Measurements from ENCODE around the gene RPL41. TPM values are rescaled to one million over a fixed set of nuclear protein-coding genes. Genes with fewer than 3 reads are reported as not detected.

Gene RPL41
- polyA plus RNA-seq, 1 experiment: 7,461 TPM

- CTCF ChIA-PET: interaction anchor here (1.3 to 1.8 kb wide), 3 partner anchors 13 to 46 kb away, joined by 3 to 9 read pairs (median 5); partner anchors contain the start of gene SMARCC2
Observed at GRCh38 chr12:56143870-56144269, 27.4 kb downstream of the RPL41 start.

DNA sequence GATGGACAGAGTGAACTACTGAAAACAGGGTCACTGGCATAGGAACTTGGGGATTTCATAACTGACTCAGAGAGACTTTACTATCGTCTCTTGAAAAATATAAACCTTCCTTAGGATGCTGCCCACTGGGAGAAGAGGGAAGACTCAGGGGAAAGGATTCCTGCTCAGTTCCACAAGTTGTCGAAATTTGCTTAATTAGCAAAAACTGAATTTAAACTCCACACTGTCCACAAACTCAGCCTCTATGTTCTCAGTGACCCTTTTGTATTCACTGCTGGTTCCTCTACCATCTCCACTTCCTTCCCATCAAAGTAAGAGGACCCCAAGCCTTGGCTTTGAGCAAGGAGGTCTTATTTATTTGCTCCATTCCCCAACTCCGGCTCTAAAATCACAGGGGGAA lies 28.8 kb downstream of the RPL41 start:
- Histone ChIP-seq H3K4me3 (ENCODE audit: low read depth, low read length) (no peak overlapping the region), H3K9me3 (ENCODE audit: control insufficient read depth, insufficient read depth, low read length) (no peaks in the 10 kb centered on the region), H3K27me3 (ENCODE audit: control insufficient read depth, insufficient read depth, low read length) (no peaks in the 10 kb centered on the region), H3K27ac (ENCODE audit: low read depth, low read length) (no peak overlapping the region)
- ChIA-PET POLR2A (no interaction called here), CTCF (interaction anchor here (1.5 to 1.8 kb wide), 2 partner anchors 11 to 44 kb away, joined by 5 to 9 read pairs; partner anchors contain the start of gene SMARCC2)
- TF ChIP-seq, protein P1, sequence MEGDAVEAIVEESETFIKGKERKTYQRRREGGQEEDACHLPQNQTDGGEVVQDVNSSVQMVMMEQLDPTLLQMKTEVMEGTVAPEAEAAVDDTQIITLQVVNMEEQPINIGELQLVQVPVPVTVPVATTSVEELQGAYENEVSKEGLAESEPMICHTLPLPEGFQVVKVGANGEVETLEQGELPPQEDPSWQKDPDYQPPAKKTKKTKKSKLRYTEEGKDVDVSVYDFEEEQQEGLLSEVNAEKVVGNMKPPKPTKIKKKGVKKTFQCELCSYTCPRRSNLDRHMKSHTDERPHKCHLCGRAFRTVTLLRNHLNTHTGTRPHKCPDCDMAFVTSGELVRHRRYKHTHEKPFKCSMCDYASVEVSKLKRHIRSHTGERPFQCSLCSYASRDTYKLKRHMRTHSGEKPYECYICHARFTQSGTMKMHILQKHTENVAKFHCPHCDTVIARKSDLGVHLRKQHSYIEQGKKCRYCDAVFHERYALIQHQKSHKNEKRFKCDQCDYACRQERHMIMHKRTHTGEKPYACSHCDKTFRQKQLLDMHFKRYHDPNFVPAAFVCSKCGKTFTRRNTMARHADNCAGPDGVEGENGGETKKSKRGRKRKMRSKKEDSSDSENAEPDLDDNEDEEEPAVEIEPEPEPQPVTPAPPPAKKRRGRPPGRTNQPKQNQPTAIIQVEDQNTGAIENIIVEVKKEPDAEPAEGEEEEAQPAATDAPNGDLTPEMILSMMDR (IDR thresholded peaks at IDR 0.05; ENCODE audit: low read depth, low read length): no peak
- no peak for DNase-seq (ENCODE audit: low read depth, low spot score)

More at GRCh38 chr12:56143870-56144269, 27.4 kb downstream of the RPL41 start:
- no peak overlapping the region for H3K27ac ChIP-seq (ENCODE audit: low read depth, low read length)
- no peaks in the 10 kb centered on the region for H3K27me3 ChIP-seq (ENCODE audit: control insufficient read depth, insufficient read depth, low read length)
- TF ChIP-seq, protein P1 (IDR thresholded peaks at IDR 0.05; ENCODE audit: low read depth, low read length): no peak
- no peak overlapping the region for H3K4me3 ChIP-seq (ENCODE audit: low read depth, low read length)
- H3K9me3 ChIP-seq (ENCODE audit: control insufficient read depth, insufficient read depth, low read length): no peaks in the 10 kb centered on the region
- no peak for DNase-seq (ENCODE audit: low read depth, low spot score)
- POLR2A ChIA-PET: no interaction called here

DNA sequence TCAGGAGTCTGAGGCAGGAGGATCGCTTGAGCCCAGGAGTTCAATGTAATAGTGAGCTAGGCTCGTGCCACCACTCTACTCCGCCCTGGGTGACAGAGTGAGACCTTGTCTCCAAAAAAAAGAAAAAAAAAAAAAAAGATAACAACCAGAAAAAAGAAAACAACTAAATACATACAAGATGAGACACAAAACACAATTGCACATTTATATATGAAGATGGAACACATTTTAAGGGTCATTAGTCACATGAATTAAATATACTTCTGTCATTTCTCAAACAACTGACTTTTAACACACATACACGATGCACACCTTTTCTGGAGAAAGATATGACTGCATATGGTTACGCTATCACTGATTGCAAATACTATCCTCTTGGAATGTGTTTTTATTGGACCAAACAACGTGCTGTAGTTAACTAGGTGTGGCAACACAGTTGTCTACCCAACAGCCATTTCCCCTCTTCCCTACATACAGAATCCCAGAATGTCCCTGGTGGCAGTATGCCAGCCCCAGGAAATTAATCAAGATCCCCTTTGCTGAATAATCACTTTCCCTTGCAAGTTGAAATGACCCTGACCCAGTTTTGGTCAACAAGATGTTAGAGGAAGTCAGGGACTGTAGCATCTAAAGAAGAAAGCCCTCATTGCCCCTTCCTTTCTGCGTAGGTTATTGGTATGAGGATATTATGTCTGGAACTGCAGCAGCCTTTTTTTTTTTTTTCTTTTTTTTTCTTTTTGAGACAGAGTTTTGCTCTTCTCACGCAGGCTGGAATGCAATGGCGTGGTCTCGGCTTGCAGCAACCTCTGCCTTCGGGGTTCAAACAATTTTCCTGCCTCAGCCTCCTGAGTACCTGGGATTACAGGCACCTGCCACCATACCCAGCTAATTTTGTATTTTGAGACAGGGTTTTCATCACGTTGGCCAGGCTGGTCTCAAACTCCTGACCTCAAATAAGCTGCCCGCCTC lies 30.3 kb downstream of the RPL41 start:
- CTCF ChIA-PET: no interaction called here
- Histone ChIP-seq H3K27ac (ENCODE audit: low read depth, low read length) (no peak overlapping the region), H3K9me3 (ENCODE audit: control insufficient read depth, insufficient read depth, low read length) (no peaks in the 10 kb centered on the region), H3K27me3 (ENCODE audit: control insufficient read depth, insufficient read depth, low read length) (no peaks in the 10 kb centered on the region), H3K4me3 (ENCODE audit: low read depth, low read length) (no peak overlapping the region)
- no peak for DNase-seq (ENCODE audit: low read depth, low spot score)
- POLR2A ChIA-PET: interaction anchor here (0.6 to 0.7 kb wide), 2 partner anchors 17 to 27 kb away, joined by 3 to 5 read pairs; no protein-coding TSS in a partner anchor
- TF ChIP-seq, protein P1 (IDR thresholded peaks at IDR 0.05; ENCODE audit: low read depth, low read length): no peak

DNA sequence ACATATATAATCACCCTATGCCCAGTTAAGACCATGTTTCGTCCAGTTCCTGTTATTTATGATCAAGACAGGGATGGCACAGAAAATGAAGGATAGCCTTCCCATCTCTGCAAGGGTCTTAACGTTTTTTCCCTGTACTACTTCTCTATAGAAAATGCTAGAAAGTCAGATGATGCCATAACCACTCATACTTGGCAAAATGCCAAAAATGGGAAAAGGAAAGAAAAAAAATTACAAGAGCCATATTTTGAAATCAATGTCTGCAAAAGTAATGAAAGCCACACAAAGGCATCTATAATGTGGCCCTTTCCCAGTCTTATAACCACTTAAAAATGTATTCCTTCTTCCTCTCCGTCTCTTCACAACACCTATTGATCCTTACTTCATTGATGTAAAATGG lies 34.1 kb downstream of the RPL41 start:
- Histone ChIP-seq H3K27ac (ENCODE audit: low read depth, low read length) (no peak overlapping the region), H3K9me3 (ENCODE audit: control insufficient read depth, insufficient read depth, low read length) (no peaks in the 10 kb centered on the region), H3K4me3 (ENCODE audit: low read depth, low read length) (no peak overlapping the region), H3K27me3 (ENCODE audit: control insufficient read depth, insufficient read depth, low read length) (no peaks in the 10 kb centered on the region)
- TF ChIP-seq, protein P1 (IDR thresholded peaks at IDR 0.05; ENCODE audit: low read depth, low read length): no peak
- ChIA-PET CTCF (interaction anchor here (1.0 kb wide), 1 partner anchor 8 kb away, joined by 3 read pairs; the partner anchor contains the start of gene MYL6), POLR2A (no interaction called here)
- DNase-seq (ENCODE audit: low read depth, low spot score): no peak

Measured in AG04450 (cell line).